Sigmoid colon (tissue), 7 donors: ENCODE results near the gene TTC31. TPM values are rescaled to one million over a fixed set of nuclear protein-coding genes. Genes with fewer than 3 reads are reported as not detected.

ENCODE experiments used
- DNase-seq: peaks from one replicate; pipeline ENCODE4 v3.0.0-alpha.2; 2019
- H3K27ac ChIP-seq, 4 donors: fragments of 200-600 bp; sonication (generic); one replicate each; pipeline ENCODE4 v1.5.1; 2016 to 2019; ENCODE audit warnings: mild to moderate bottlenecking in 1 of 4
- H3K27me3 ChIP-seq, 3 donors: fragments of 200-600 bp; sonication (generic); one replicate each; pipeline ENCODE4 v1.5.1; 2019; ENCODE audit warnings: mild to moderate bottlenecking in 1 of 3
- H3K36me3 ChIP-seq, 4 donors: fragments of 200-600 bp; sonication (generic); one replicate each; pipeline ENCODE4 v1.5.1; 2016 to 2019
- H3K4me1 ChIP-seq, 4 donors: fragments of 200-600 bp; sonication (generic); one replicate each; pipeline ENCODE4 v1.5.1; 2017 to 2019
- H3K4me3 ChIP-seq, 4 donors: fragments of 200-600 bp; sonication (generic); one replicate each; pipeline ENCODE4 v1.5.1; 2017 to 2019; ENCODE audit warnings: mild to moderate bottlenecking in 2 of 4, moderate library complexity in 1 of 4
- H3K9me3 ChIP-seq, 4 donors: fragments of 200-600 bp in 3 of 4; sonication (generic) in 3 of 4; one replicate each; pipeline versions ENCODE4 v1.5.1 to v1.6.1; 2013 to 2019
- CTCF ChIP-seq, 4 experiments: fragments of 450-650 bp in 3 of 4; fragments of 200-600 bp in 1 of 4; IDR thresholded peaks; one replicate each; pipeline ENCODE4 v1.5.1; 2016 to 2019; ENCODE audit warnings: antibody characterized with exemption in 4 of 4, mild to moderate bottlenecking in 3 of 4, moderate library complexity in 2 of 4
- EP300 ChIP-seq, 4 donors: sonication (generic); formaldehyde crosslinking; IDR thresholded peaks; one replicate each; pipeline ENCODE4 v1.6.1; 2017; ENCODE audit warnings: antibody characterized with exemption in 4 of 4
- POLR2A ChIP-seq, 2 donors: fragments of 450-650 bp; IDR thresholded peaks; one replicate each; pipeline ENCODE4 v1.6.1; 2016; ENCODE audit warnings: antibody characterized with exemption in 2 of 2, mild to moderate bottlenecking in 2 of 2, moderate library complexity in 2 of 2
- POLR2AphosphoS5 ChIP-seq, 4 donors: sonication (generic); formaldehyde crosslinking; IDR thresholded peaks; one replicate each; pipeline ENCODE4 v1.6.1; 2017; ENCODE audit warnings: antibody characterized with exemption in 4 of 4
- WGBS, 2 donors: extraction: QIAGEN DNeasy Blood & Tissue Kit; methylation state at CpG; one replicate each; pipeline ENCODE4 v1.1.7; 2013; 5-methylcytosine and 5-hydroxymethylcytosine counted together
- intact Hi-C: fragments of 100-400 bp; cut with DNase I; formaldehyde crosslinking; loops from one replicate; pipeline ENCODE4 v1.15.1; 2023
- polyA plus RNA-seq, 3 donors: library from polyadenylated mRNA; stranded (reverse); fragments of 200-250 nt; gene quantifications; one replicate each; pipeline ENCODE4 v1.2.3, GENCODE V29; 2013
- total RNA-seq, 4 donors: library from RNA; depleted of rRNA; stranded (reverse); fragments of >200 nt; gene quantifications; one replicate each; pipeline ENCODE4 v1.1.0, GENCODE V29; 2016
- donor health status: healthy with polysubstance abuse.
- donor health status: Bipolar disorder and iron deficiency.
- donor health status: healthy.

TTC31 gene
- total and polyA plus RNA-seq, 7 donors = 12.7 to 29.6 (median 22.4) TPM

GRCh38 chr2:74530239-74531187, 47.6 kb downstream of the TTC31 start:
- WGBS, 2 donors = 2 to 3% methylated on average over 54 of the region's 54 CpGs
- H3K27me3 ChIP-seq = no peaks in the 10 kb centered on the region
- peaks cover 22 to 42% (median 32%) of the 10 kb centered on the region in 4 donors for H3K36me3 ChIP-seq
- intact Hi-C loops = loop anchor here (2.0 kb wide), 1 partner anchor 18 kb away; no protein-coding TSS in a partner anchor
- peaks cover 0 to 34% (median 24%) of the 10 kb centered on the region in 4 donors for H3K4me1 ChIP-seq
- DNase-seq = no peak
- H3K9me3 ChIP-seq = no peaks in the 10 kb centered on the region
- H3K27ac ChIP-seq = peak overlapping the region; percentile 84 to 92 (median 89)
- peak overlapping the region; percentile 72 to 96 (median 84) for H3K4me3 ChIP-seq
- peak in 1 of 4 donors; percentile 7 for TF ChIP-seq POLR2AphosphoS5 (IDR thresholded peaks at IDR 0.05)
- TF ChIP-seq CTCF (IDR thresholded peaks at IDR 0.05) = no peak

- 82 to 89% methylated on average over 7 of the region's 7 CpGs for WGBS, 2 donors
- no peak overlapping the region for H3K4me3 ChIP-seq
- H3K27ac ChIP-seq = no peak overlapping the region
- no peaks in the 10 kb centered on the region for H3K9me3 ChIP-seq
- intact Hi-C loops = loop anchor here (2.0 kb wide), 1 partner anchor 17 kb away; no protein-coding TSS in a partner anchor
- DNase-seq = no peak
- peaks cover 16 to 30% (median 24%) of the 10 kb centered on the region in 4 donors for H3K36me3 ChIP-seq
- peaks cover 0 to 34% (median 24%) of the 10 kb centered on the region in 4 donors for H3K4me1 ChIP-seq
- H3K27me3 ChIP-seq = no peaks in the 10 kb centered on the region
- TF ChIP-seq POLR2AphosphoS5 (IDR thresholded peaks at IDR 0.05) = no peak
- no peak for TF ChIP-seq CTCF (IDR thresholded peaks at IDR 0.05)
- TF ChIP-seq EP300 (IDR thresholded peaks at IDR 0.05) = no peak
- no peak for TF ChIP-seq POLR2A (IDR thresholded peaks at IDR 0.05)
Observed at GRCh38 chr2:74531666-74532065, 48.8 kb downstream of the TTC31 start.

- intact Hi-C loops = no loop called here
- Histone ChIP-seq H3K9me3 (no peaks in the 10 kb centered on the region), H3K4me1 (peaks cover 0 to 34% (median 24%) of the 10 kb centered on the region in 4 donors), H3K36me3 (peaks cover 10 to 25% (median 18%) of the 10 kb centered on the region in 4 donors), H3K27me3 (no peaks in the 10 kb centered on the region), H3K4me3 (no peak overlapping the region), H3K27ac (no peak overlapping the region)
- DNase-seq = no peak
- no peak for TF ChIP-seq POLR2A (IDR thresholded peaks at IDR 0.05)
Observed at GRCh38 chr2:74532222-74532621, 49.3 kb downstream of the TTC31 start.

- peaks cover 0 to 15% (median 10%) of the 10 kb centered on the region in 4 donors for H3K36me3 ChIP-seq
- DNase-seq = no peak
- no peaks in the 10 kb centered on the region for H3K9me3 ChIP-seq
- H3K27ac ChIP-seq = no peak overlapping the region
- H3K4me3 ChIP-seq = no peak overlapping the region
- intact Hi-C loops = no loop called here
- TF ChIP-seq POLR2AphosphoS5 (IDR thresholded peaks at IDR 0.05) (no peak), EP300 (IDR thresholded peaks at IDR 0.05) (no peak), POLR2A (IDR thresholded peaks at IDR 0.05) (no peak), CTCF (IDR thresholded peaks at IDR 0.05) (no peak)
- no peaks in the 10 kb centered on the region for H3K27me3 ChIP-seq
- peaks cover 0 to 25% (median 19%) of the 10 kb centered on the region in 4 donors for H3K4me1 ChIP-seq
- WGBS, 2 donors = 88 to 90% methylated on average over 4 of the region's 4 CpGs
Observed at GRCh38 chr2:74533464-74533863, 50.6 kb downstream of the TTC31 start.

- Histone ChIP-seq H3K4me1 (peaks cover 0 to 18% (median 14%) of the 10 kb centered on the region in 4 donors), H3K9me3 (no peaks in the 10 kb centered on the region), H3K27me3 (no peaks in the 10 kb centered on the region), H3K27ac (no peak overlapping the region), H3K36me3 (peaks cover 0 to 15% (median 10%) of the 10 kb centered on the region in 4 donors), H3K4me3 (no peak overlapping the region)
- intact Hi-C loops = no loop called here
- DNase-seq = no peak
- TF ChIP-seq EP300 (IDR thresholded peaks at IDR 0.05) = no peak
- no peak for TF ChIP-seq POLR2AphosphoS5 (IDR thresholded peaks at IDR 0.05)
- 79 to 88% methylated on average over 12 of the region's 12 CpGs for WGBS, 2 donors
Observed at GRCh38 chr2:74534411-74534810, 51.5 kb downstream of the TTC31 start.
